HUES6 (cell line): ENCODE data around the gene CD38.

Experiments used
- H3K27ac ChIP-seq: 2 replicates; pipeline ENCODE4 v1.7.0; 2013; ENCODE audit warnings: low read depth, mild to moderate bottlenecking, low read length, inconsistent platforms
- H3K27me3 ChIP-seq: 2 replicates; pipeline ENCODE4 v1.6.1; 2013; ENCODE audit warnings: low read length; ENCODE audit not compliant: control insufficient read depth, insufficient read depth
- H3K36me3 ChIP-seq: 2 replicates; pipeline ENCODE4 v1.6.1; 2013; ENCODE audit warnings: low read length; ENCODE audit not compliant: control insufficient read depth, insufficient read depth
- H3K4me1 ChIP-seq: 2 replicates; pipeline ENCODE4 v1.6.1; 2013; ENCODE audit warnings: low read length; ENCODE audit not compliant: control insufficient read depth, insufficient read depth
- H3K4me3 ChIP-seq: 2 replicates; pipeline ENCODE4 v1.5.1; 2013; ENCODE audit warnings: low read depth, low read length
- H3K9ac ChIP-seq: one replicate; pipeline ENCODE4 v1.6.1; 2013; ENCODE audit warnings: mild to moderate bottlenecking, low read length
- H3K9me3 ChIP-seq: 2 replicates; pipeline ENCODE4 v1.6.1; 2013; ENCODE audit warnings: low read depth, low read length; ENCODE audit not compliant: control insufficient read depth, insufficient read depth

The CD38 gene

GRCh38 chr4:15885422-15885821 is 107.3 kb downstream of the CD38 start:
- Histone ChIP-seq H3K9ac (no peak overlapping the region), H3K9me3 (no peaks in the 10 kb centered on the region), H3K27ac (no peak overlapping the region), H3K27me3 (no peaks in the 10 kb centered on the region), H3K4me3 (no peak overlapping the region), H3K36me3 (no peaks in the 10 kb centered on the region), H3K4me1 (peaks cover 12% of the 10 kb centered on the region)

GRCh38 chr4:15888515-15888914 is 110.4 kb downstream of the CD38 start:
- Histone ChIP-seq H3K4me3 (no peak overlapping the region), H3K27ac (no peak overlapping the region), H3K36me3 (no peaks in the 10 kb centered on the region), H3K9me3 (no peaks in the 10 kb centered on the region), H3K27me3 (no peaks in the 10 kb centered on the region), H3K9ac (no peak overlapping the region), H3K4me1 (peaks cover 12% of the 10 kb centered on the region)

- H3K36me3 ChIP-seq, result no peaks in the 10 kb centered on the region
- no peaks in the 10 kb centered on the region for H3K9me3 ChIP-seq
- H3K4me1 ChIP-seq, result no peaks in the 10 kb centered on the region
- H3K4me3 ChIP-seq, result no peak overlapping the region
- H3K27ac ChIP-seq, result no peak overlapping the region
- H3K9ac ChIP-seq, result no peak overlapping the region
- H3K27me3 ChIP-seq, result no peaks in the 10 kb centered on the region
Measured at GRCh38 chr4:15890246-15890829, 112.2 kb downstream of the CD38 start.

- Histone ChIP-seq H3K36me3 (no peaks in the 10 kb centered on the region), H3K4me1 (no peaks in the 10 kb centered on the region), H3K27ac (no peak overlapping the region), H3K27me3 (no peaks in the 10 kb centered on the region), H3K9me3 (no peaks in the 10 kb centered on the region), H3K4me3 (no peak overlapping the region), H3K9ac (no peak overlapping the region)
Measured at GRCh38 chr4:15891312-15891711, 113.2 kb downstream of the CD38 start.

- H3K27ac ChIP-seq, result no peak overlapping the region
Measured at GRCh38 chr4:15893962-15894361, 115.8 kb downstream of the CD38 start.

GRCh38 chr4:15894393-15894792 is 116.3 kb downstream of the CD38 start:
- Histone ChIP-seq H3K27ac (no peak overlapping the region), H3K4me1 (no peaks in the 10 kb centered on the region)

More at GRCh38 chr4:15893962-15894361, 115.8 kb downstream of the CD38 start:
- Histone ChIP-seq H3K9ac (no peak overlapping the region), H3K4me1 (no peaks in the 10 kb centered on the region), H3K9me3 (no peaks in the 10 kb centered on the region), H3K4me3 (no peak overlapping the region), H3K36me3 (no peaks in the 10 kb centered on the region), H3K27me3 (no peaks in the 10 kb centered on the region)

GRCh38 chr4:15894921-15895916 is 117.1 kb downstream of the CD38 start:
- H3K27me3 ChIP-seq, result no peaks in the 10 kb centered on the region
- H3K9ac ChIP-seq, result no peak overlapping the region
- no peaks in the 10 kb centered on the region for H3K4me1 ChIP-seq
- no peaks in the 10 kb centered on the region for H3K9me3 ChIP-seq
- no peak overlapping the region for H3K4me3 ChIP-seq
- no peak overlapping the region for H3K27ac ChIP-seq
- no peaks in the 10 kb centered on the region for H3K36me3 ChIP-seq

More at GRCh38 chr4:15894393-15894792, 116.3 kb downstream of the CD38 start:
- no peaks in the 10 kb centered on the region for H3K9me3 ChIP-seq
- H3K9ac ChIP-seq, result no peak overlapping the region
- no peaks in the 10 kb centered on the region for H3K36me3 ChIP-seq
- no peak overlapping the region for H3K4me3 ChIP-seq
- no peaks in the 10 kb centered on the region for H3K27me3 ChIP-seq

- Histone ChIP-seq H3K27me3 (no peaks in the 10 kb centered on the region), H3K36me3 (no peaks in the 10 kb centered on the region), H3K4me3 (no peak overlapping the region), H3K27ac (no peak overlapping the region), H3K9ac (no peak overlapping the region), H3K9me3 (no peaks in the 10 kb centered on the region), H3K4me1 (no peaks in the 10 kb centered on the region)
Measured at GRCh38 chr4:15897577-15897976, 119.4 kb downstream of the CD38 start.

GRCh38 chr4:15898902-15899301 is 120.8 kb downstream of the CD38 start:
- Histone ChIP-seq H3K27ac (no peak overlapping the region), H3K4me3 (no peak overlapping the region), H3K4me1 (no peaks in the 10 kb centered on the region), H3K36me3 (no peaks in the 10 kb centered on the region), H3K9me3 (peaks cover 4% of the 10 kb centered on the region; the same call in 1 of the 2 replicates), H3K9ac (no peak overlapping the region), H3K27me3 (no peaks in the 10 kb centered on the region)

- Histone ChIP-seq H3K9ac (no peak overlapping the region), H3K27me3 (no peaks in the 10 kb centered on the region), H3K4me3 (no peak overlapping the region), H3K4me1 (no peaks in the 10 kb centered on the region), H3K27ac (no peak overlapping the region), H3K36me3 (no peaks in the 10 kb centered on the region), H3K9me3 (peaks cover 10% of the 10 kb centered on the region)
Measured at GRCh38 chr4:15899511-15899910, 121.4 kb downstream of the CD38 start.

GRCh38 chr4:15901007-15901406 is 122.9 kb downstream of the CD38 start:
- Histone ChIP-seq H3K27me3 (no peaks in the 10 kb centered on the region), H3K9ac (no peak overlapping the region), H3K4me1 (0 out of 2 replicates have a peak, but pooled peaks cover 4% of the 10 kb centered on the region), H3K4me3 (no peak overlapping the region), H3K27ac (no peak overlapping the region), H3K36me3 (no peaks in the 10 kb centered on the region), H3K9me3 (peaks cover 20% of the 10 kb centered on the region)
